CD4-positive, alpha-beta memory T cell (primary cell): ENCODE results near the gene RPL18A. TPM values are rescaled to one million over a fixed set of nuclear protein-coding genes. Genes with fewer than 3 reads are reported as not detected.
A peak's percentile ranks its signal among the peaks of the same experiment; 100 is the strongest.
"Not testable (repeated sequence)": the region's sequence is repeated elsewhere in the genome, so short reads cannot be mapped to it uniquely, and the experiment has no call there.

ENCODE experiments used
- CTCF ChIA-PET: fragments of 350-600 bp; sonication (Branson Sonifier 250); formaldehyde crosslinking; loops from one replicate; lab custom pipeline; 2021; ENCODE audit warnings: inconsistent platforms; ENCODE audit not compliant: partially characterized antibody; lab: Charles Lee
- POLR2A ChIA-PET: fragments of 350-600 bp; sonication (Branson Sonifier 250); formaldehyde crosslinking; loops from one replicate; lab custom pipeline; 2021; ENCODE audit not compliant: partially characterized antibody; lab: Charles Lee
- DNase-seq, 5 donors: peaks; one replicate each; pipeline versions ENCODE4 v3.0.0 to v3.0.0-alpha.2; 2020 to 2022; ENCODE audit warnings: mixed read lengths in 1 of 5
- H3K27ac ChIP-seq: one replicate; pipeline ENCODE4 v1.7.0; 2013; ENCODE audit warnings: low read depth, low read length
- H3K27me3 ChIP-seq: 2 replicates; pipeline ENCODE4 v1.7.0; 2013; ENCODE audit warnings: mild to moderate bottlenecking, low read length, moderate library complexity; ENCODE audit not compliant: insufficient read depth
- H3K36me3 ChIP-seq: 2 replicates; pipeline ENCODE4 v1.7.0; 2013; ENCODE audit warnings: mild to moderate bottlenecking, low read length, moderate library complexity; ENCODE audit not compliant: insufficient read depth
- H3K4me1 ChIP-seq: 2 replicates; pipeline ENCODE4 v1.7.0; 2013; ENCODE audit warnings: mild to moderate bottlenecking, low read length, moderate library complexity; ENCODE audit not compliant: insufficient read depth
- H3K4me3 ChIP-seq, 2 donors: one replicate each; pipeline ENCODE4 v1.7.0; 2013; ENCODE audit warnings: low read length in 2 of 2, mild to moderate bottlenecking in 1 of 2
- H3K9me3 ChIP-seq, 2 donors: one replicate each; pipeline ENCODE4 v1.7.0; 2013; ENCODE audit warnings: low read length in 2 of 2, control low read depth in 1 of 2; ENCODE audit not compliant: control insufficient read depth in 1 of 2
- H3K27ac Mint-ChIP-seq, 7 donors: one replicate each; pipeline ENCODE4 v1.8.0; 2020 to 2021; ENCODE audit warnings: mixed read lengths in 7 of 7, mild to moderate bottlenecking in 6 of 7, inconsistent platforms in 3 of 7, moderate library complexity in 3 of 7
- H3K27me3 Mint-ChIP-seq, 2 donors: one replicate each; pipeline ENCODE4 v1.8.0; 2020 to 2021; ENCODE audit warnings: mixed read lengths in 2 of 2
- H3K36me3 Mint-ChIP-seq, 2 donors: one replicate each; pipeline ENCODE4 v1.8.0; 2020 to 2021; ENCODE audit warnings: mixed read lengths in 2 of 2, inconsistent platforms in 1 of 2, mild to moderate bottlenecking in 1 of 2
- H3K4me1 Mint-ChIP-seq, 4 donors: one replicate each; pipeline ENCODE4 v1.8.0; 2020 to 2021; ENCODE audit warnings: mixed read lengths in 4 of 4, mild to moderate bottlenecking in 1 of 4
- H3K4me3 Mint-ChIP-seq, 8 donors: one replicate each; pipeline ENCODE4 v1.8.0; 2020 to 2021; ENCODE audit warnings: mixed read lengths in 8 of 8, mild to moderate bottlenecking in 7 of 8, moderate library complexity in 6 of 8, inconsistent platforms in 3 of 8
- H3K9me3 Mint-ChIP-seq, 8 donors: one replicate each; pipeline ENCODE4 v1.8.0; 2020 to 2021; ENCODE audit warnings: mixed read lengths in 8 of 8, mild to moderate bottlenecking in 5 of 8, inconsistent platforms in 3 of 8, moderate library complexity in 1 of 8
- intact Hi-C: fragments of 100-400 bp; cut with micrococcal nuclease; formaldehyde crosslinking; loops from one replicate; pipeline ENCODE4 v1.15.1; 2023
- polyA plus RNA-seq, 2 donors: library from polyadenylated mRNA; unstranded; fragments of 300-500 nt; fragmentation: Illumina TruSeq; gene quantifications; one replicate each; pipeline ENCODE4 v1.2.3, GENCODE V29; 2021
- total RNA-seq, 2 experiments: library from RNA; stranded (reverse); gene quantifications; one replicate each; pipeline ENCODE4 v1.2.3, GENCODE V29; 2021

RPL18A gene
- total and polyA plus RNA-seq, 4 experiments from 2014 or later: 3,084 to 4,119 (median 3,151) TPM

DNA sequence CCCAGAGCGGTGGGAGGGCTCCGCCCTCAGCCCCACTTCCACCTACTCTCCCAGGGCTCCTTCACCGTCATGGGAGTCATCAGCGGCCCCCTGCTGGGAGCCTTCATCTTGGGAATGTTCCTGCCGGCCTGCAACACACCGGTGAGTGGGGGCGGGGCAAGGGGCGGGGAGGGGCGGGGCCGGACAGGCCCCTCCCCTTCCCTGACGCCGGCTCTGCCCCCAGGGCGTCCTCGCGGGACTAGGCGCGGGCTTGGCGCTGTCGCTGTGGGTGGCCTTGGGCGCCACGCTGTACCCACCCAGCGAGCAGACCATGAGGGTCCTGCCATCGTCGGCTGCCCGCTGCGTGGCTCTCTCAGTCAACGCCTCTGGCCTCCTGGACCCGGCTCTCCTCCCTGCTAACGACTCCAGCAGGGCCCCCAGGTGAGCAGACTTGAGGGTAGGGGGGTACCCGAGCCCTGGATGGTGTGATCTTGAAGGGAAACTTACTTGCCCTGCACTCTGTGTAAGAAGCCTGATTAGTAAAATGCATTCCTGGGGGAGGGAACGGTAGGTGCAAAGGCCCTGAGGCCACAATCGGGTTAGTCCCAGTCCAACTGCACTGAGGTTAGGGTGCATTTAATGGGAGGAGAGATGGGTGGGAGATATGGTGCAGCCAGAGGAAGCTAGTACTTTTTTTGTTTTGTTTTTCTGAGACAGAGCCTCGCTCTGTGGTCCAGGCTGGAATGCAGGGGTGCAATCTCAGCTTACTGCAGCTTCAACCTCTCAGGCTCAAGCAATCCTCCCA, 24.1 kb downstream of the RPL18A start:
- no peaks in the 10 kb centered on the region for H3K27me3 ChIP-seq
- no peaks in the 10 kb centered on the region for H3K4me1 ChIP-seq
- ChIA-PET POLR2A (no interaction called here), CTCF (no interaction called here)
- intact Hi-C loops: no loop called here
- Mint-ChIP-seq H3K9me3 (no peaks in the 10 kb centered on the region), H3K27me3 (no peaks in the 10 kb centered on the region), H3K4me1 (peaks cover 0 to 4% (median 0%) of the 10 kb centered on the region in 4 donors), H3K36me3 (peaks cover 0 to 4% of the 10 kb centered on the region in 2 donors), H3K27ac (peak overlapping the region in 1 of 7 donors; percentile 57), H3K4me3 (no peak overlapping the region)
- H3K4me3 ChIP-seq: no peak overlapping the region
- no peaks in the 10 kb centered on the region for H3K9me3 ChIP-seq
- no peak overlapping the region for H3K27ac ChIP-seq
- H3K36me3 ChIP-seq: no peaks in the 10 kb centered on the region
- no peak for DNase-seq

DNA sequence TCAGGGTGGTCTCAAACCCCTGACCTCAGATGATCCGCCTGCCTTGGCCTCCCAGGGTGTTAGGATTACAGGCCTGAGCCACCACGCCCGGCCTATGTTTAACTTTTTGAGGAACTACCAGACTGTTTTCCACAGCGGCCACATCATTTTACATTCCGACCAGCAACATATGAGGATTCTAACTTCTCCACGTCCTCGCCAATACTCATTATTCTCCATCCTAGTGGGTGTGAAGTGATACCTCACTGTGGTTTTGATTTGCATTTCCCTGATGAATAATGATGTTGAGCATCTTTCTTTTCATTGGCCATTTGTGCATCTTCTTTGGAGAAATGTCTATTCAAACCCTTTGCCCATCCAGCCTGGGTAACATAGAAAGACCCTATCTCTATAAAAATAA, 26.8 kb downstream of the RPL18A start:
- Histone ChIP-seq H3K36me3 (no peaks in the 10 kb centered on the region), H3K4me3 (no peak overlapping the region), H3K9me3 (no peaks in the 10 kb centered on the region), H3K27me3 (no peaks in the 10 kb centered on the region), H3K4me1 (no peaks in the 10 kb centered on the region), H3K27ac (no peak overlapping the region)
- Mint-ChIP-seq H3K9me3 (no peaks in the 10 kb centered on the region), H3K4me1 (no peaks in the 10 kb centered on the region), H3K36me3 (peaks cover 2 to 8% of the 10 kb centered on the region in 2 donors), H3K27me3 (no peaks in the 10 kb centered on the region), H3K27ac (no peak overlapping the region), H3K4me3 (no peak overlapping the region)
- no peak for DNase-seq
- POLR2A ChIA-PET: no interaction called here
- intact Hi-C loops: no loop called here
- CTCF ChIA-PET: no interaction called here

DNA sequence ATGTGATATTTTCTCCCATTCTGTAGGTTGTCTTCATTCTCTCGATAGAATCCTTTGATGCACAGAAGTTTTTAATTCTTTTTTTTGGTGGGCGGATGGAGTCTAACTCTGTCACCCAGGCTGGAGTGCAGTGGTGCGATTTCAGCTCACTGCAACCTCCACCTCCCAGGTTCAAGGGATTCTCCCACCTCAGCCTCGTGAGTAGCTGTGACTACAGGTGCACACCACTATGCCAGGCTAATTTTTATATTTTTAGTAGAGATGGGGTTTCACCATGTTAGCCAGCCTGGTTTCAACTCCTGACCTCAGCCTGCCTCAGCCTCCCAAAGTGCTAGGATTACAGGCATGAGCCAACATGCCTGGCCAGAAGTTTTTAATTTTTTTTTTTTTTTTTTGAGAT, 27.5 kb downstream of the RPL18A start:
- H3K4me3 ChIP-seq, H3K4me1 ChIP-seq, H3K36me3 ChIP-seq, H3K9me3 Mint-ChIP-seq, intact Hi-C loops, H3K27ac Mint-ChIP-seq, POLR2A ChIA-PET, DNase-seq, H3K27ac ChIP-seq, H3K27me3 Mint-ChIP-seq, H3K27me3 ChIP-seq, H3K36me3 Mint-ChIP-seq, CTCF ChIA-PET, H3K4me1 Mint-ChIP-seq, H3K9me3 ChIP-seq, H3K4me3 Mint-ChIP-seq: not testable (repeated sequence)

DNA sequence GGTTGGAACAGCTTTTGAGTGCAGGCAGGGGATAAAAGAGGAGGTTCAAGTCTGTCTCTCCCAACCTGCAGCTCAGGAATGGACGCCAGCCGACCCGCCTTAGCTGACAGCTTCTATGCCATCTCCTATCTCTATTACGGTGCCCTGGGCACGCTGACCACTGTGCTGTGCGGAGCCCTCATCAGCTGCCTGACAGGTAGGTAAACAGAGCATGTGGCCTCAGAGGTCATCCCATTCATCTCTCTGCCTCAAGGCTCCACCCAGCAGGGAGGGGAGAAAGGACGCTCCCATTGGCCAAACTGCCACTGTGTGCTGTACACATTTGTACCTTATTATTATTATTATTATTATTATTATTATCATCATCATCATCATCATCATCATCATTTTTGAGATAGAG, 28.6 kb downstream of the RPL18A start:
- Histone ChIP-seq H3K36me3 (no peaks in the 10 kb centered on the region), H3K4me3 (no peak overlapping the region), H3K27ac (no peak overlapping the region), H3K27me3 (no peaks in the 10 kb centered on the region), H3K9me3 (no peaks in the 10 kb centered on the region), H3K4me1 (no peaks in the 10 kb centered on the region)
- H3K36me3 Mint-ChIP-seq: peaks cover 2 to 8% of the 10 kb centered on the region in 2 donors
- H3K27ac Mint-ChIP-seq: no peak overlapping the region
- H3K27me3 Mint-ChIP-seq: no peaks in the 10 kb centered on the region
- H3K9me3 Mint-ChIP-seq: no peaks in the 10 kb centered on the region
- DNase-seq: no peak
- H3K4me1 Mint-ChIP-seq: no peaks in the 10 kb centered on the region
- no peak overlapping the region for H3K4me3 Mint-ChIP-seq
- ChIA-PET CTCF (interaction anchor here (1.0 kb wide), 1 partner anchor 29 kb away, joined by 3 read pairs; the partner anchor contains the start of gene RPL18A), POLR2A (interaction anchor here (1.5 kb wide), 1 partner anchor 17 kb away, joined by 5 read pairs; the partner anchor contains the start of gene SLC5A5)
- intact Hi-C loops: no loop called here

DNA sequence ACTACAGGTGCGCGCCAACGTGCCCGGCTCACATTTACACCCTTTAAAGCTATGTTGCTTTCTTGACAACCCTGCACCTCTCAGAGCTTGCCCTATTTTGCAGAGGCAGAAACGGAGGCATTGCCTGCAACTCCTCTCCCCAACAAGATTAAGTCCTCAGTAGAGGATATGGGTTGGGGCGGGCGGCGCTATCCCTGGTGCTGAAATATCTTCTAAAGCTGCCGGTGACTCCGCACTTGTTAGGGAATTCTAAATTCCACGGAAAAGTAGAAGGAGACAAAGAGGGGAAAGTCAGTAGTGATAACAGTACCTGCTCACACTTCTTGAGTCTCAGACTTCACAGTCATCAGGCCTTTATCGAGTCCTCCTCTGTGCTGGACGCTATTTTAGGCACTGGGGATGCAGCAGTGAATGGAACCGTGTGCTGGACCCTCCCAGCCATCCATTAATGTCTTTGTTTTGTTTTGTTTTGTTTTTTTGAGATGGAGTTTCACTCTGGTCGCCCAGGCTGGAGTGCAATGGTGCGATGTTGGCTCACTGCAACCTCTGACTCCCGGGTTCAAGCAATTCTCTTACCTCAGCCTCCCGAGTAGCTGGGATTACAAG, 30.0 kb downstream of the RPL18A start:
- Mint-ChIP-seq H3K27ac (no peak overlapping the region), H3K9me3 (no peaks in the 10 kb centered on the region), H3K36me3 (peaks cover 3 to 8% of the 10 kb centered on the region in 2 donors), H3K4me1 (no peaks in the 10 kb centered on the region), H3K27me3 (no peaks in the 10 kb centered on the region), H3K4me3 (no peak overlapping the region)
- CTCF ChIA-PET: no interaction called here
- POLR2A ChIA-PET: no interaction called here
- H3K27ac ChIP-seq: no peak overlapping the region
- no peaks in the 10 kb centered on the region for H3K4me1 ChIP-seq
- H3K27me3 ChIP-seq: no peaks in the 10 kb centered on the region
- intact Hi-C loops: no loop called here
- no peaks in the 10 kb centered on the region for H3K9me3 ChIP-seq
- H3K4me3 ChIP-seq: no peak overlapping the region
- no peak for DNase-seq
- H3K36me3 ChIP-seq: no peaks in the 10 kb centered on the region

DNA sequence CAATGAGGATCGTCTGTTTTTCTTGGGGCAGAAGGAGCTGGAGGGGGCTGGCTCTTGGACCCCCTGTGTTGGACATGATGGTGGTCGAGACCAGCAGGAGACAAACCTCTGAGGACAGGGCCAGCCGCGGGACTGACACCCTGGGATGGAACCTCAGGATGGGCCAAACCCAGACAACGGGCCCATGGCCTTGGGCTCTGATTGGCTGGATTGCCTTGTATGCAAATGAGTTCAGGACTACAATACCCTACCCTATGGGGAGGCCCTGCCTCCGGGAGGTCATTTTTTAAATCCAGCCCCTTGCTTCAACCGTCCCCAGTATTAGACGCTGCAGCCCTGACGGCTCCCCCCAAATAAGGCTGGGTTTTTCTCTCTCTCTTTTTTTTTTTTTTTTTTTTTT, 34.1 kb downstream of the RPL18A start:
- intact Hi-C loops: no loop called here
- H3K4me1 Mint-ChIP-seq: no peaks in the 10 kb centered on the region
- peaks cover 3 to 4% of the 10 kb centered on the region in 2 donors for H3K36me3 Mint-ChIP-seq
- Histone ChIP-seq H3K27me3 (no peaks in the 10 kb centered on the region), H3K36me3 (no peaks in the 10 kb centered on the region), H3K4me3 (no peak overlapping the region), H3K4me1 (no peaks in the 10 kb centered on the region), H3K9me3 (no peaks in the 10 kb centered on the region), H3K27ac (no peak overlapping the region)
- H3K27me3 Mint-ChIP-seq: peaks cover under 1 to 4% of the 10 kb centered on the region in 2 donors
- no peak for DNase-seq
- no peak overlapping the region for H3K27ac Mint-ChIP-seq
- H3K9me3 Mint-ChIP-seq: no peaks in the 10 kb centered on the region
- CTCF ChIA-PET: no interaction called here
- no peak overlapping the region for H3K4me3 Mint-ChIP-seq
- POLR2A ChIA-PET: no interaction called here

DNA sequence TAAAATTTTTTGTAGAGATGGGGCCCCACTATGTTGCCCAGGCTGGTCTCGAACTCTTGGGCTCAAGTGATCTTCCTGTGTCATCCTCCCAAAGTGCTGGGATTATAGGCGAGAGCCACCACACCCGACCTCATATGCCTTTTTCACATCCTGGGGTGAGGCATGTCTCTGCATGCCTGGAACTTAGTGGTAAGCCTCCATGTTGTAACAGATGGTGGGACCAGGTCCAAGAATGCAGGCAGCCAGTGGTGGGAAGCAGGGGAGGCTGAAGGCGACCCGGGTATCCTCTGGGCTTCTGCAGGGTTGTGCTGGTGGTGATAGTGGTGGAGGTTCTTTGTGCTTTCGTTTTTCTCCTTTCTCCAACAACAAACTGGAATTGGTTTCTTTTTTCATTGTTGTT, 43.0 kb downstream of the RPL18A start:
- Histone ChIP-seq H3K9me3 (no peaks in the 10 kb centered on the region), H3K27me3 (no peaks in the 10 kb centered on the region), H3K4me3 (no peak overlapping the region), H3K27ac (no peak overlapping the region), H3K4me1 (no peaks in the 10 kb centered on the region), H3K36me3 (no peaks in the 10 kb centered on the region)
- intact Hi-C loops: no loop called here
- CTCF ChIA-PET: no interaction called here
- Mint-ChIP-seq H3K4me1 (no peaks in the 10 kb centered on the region), H3K4me3 (no peak overlapping the region), H3K9me3 (no peaks in the 10 kb centered on the region), H3K27me3 (peaks cover 15 to 16% of the 10 kb centered on the region in 2 donors), H3K36me3 (no peaks in the 10 kb centered on the region), H3K27ac (no peak overlapping the region)
- POLR2A ChIA-PET: no interaction called here
- no peak for DNase-seq
